Spleen (tissue), 11 donors: Measurements from ENCODE around the gene SHH. TPM values are rescaled to one million over a fixed set of nuclear protein-coding genes. Genes with fewer than 3 reads are reported as not detected.
A peak's percentile ranks its signal among the peaks of the same experiment; 100 is the strongest.

Experiments
- DNase-seq: peaks from one replicate; pipeline ENCODE4 v3.0.0-alpha.2; 2020
- H3K27ac ChIP-seq, 8 donors: fragments of 200-600 bp; sonication (generic) in 7 of 8; 1 replicate in 4 of 8; 2 replicates in 4 of 8; pipeline versions ENCODE4 v1.5.0 to v1.8.0; 2016 to 2021; ENCODE audit warnings: inconsistent platforms in 4 of 8, mild to moderate bottlenecking in 4 of 8, moderate library complexity in 1 of 8
- H3K27me3 ChIP-seq, 7 donors: fragments of 200-600 bp; sonication (generic) in 6 of 7; replicated peaks in 1 of 7; 1 replicate in 4 of 7; 2 replicates in 3 of 7; pipeline versions ENCODE4 v1.5.0 to v1.8.0; 2016 to 2021; ENCODE audit warnings: inconsistent platforms in 3 of 7, mild to moderate bottlenecking in 1 of 7
- H3K36me3 ChIP-seq, 6 donors: fragments of 200-600 bp; sonication (generic) in 5 of 6; 1 replicate in 4 of 6; 2 replicates in 2 of 6; pipeline versions ENCODE4 v1.5.0 to v1.8.0; 2016 to 2021; ENCODE audit warnings: inconsistent platforms in 2 of 6
- H3K4me1 ChIP-seq, 6 donors: fragments of 200-600 bp; sonication (generic) in 5 of 6; 1 replicate in 3 of 6; 2 replicates in 3 of 6; pipeline versions ENCODE4 v1.5.0 to v1.8.0; 2016 to 2021; ENCODE audit warnings: inconsistent platforms in 3 of 6
- H3K4me3 ChIP-seq, 8 donors: fragments of 200-600 bp; sonication (generic) in 7 of 8; 1 replicate in 4 of 8; 2 replicates in 4 of 8; pipeline versions ENCODE4 v1.5.0 to v1.8.0; 2016 to 2021; ENCODE audit warnings: inconsistent platforms in 4 of 8, mild to moderate bottlenecking in 4 of 8, moderate library complexity in 2 of 8
- H3K9me3 ChIP-seq, 8 donors: fragments of 200-600 bp; sonication (generic) in 7 of 8; 1 replicate in 4 of 8; 2 replicates in 4 of 8; pipeline versions ENCODE4 v1.5.0 to v1.8.0; 2016 to 2021; ENCODE audit warnings: inconsistent platforms in 4 of 8
- CTCF ChIP-seq, 11 experiments: fragments of 200-600 bp in 7 of 11; fragments of 450-650 bp in 4 of 11; sonication (generic) in 4 of 11; IDR thresholded peaks in 8 of 11; conservative IDR thresholded peaks in 3 of 11; 1 replicate in 7 of 11; 2 replicates in 4 of 11; pipeline versions ENCODE4 v1.4.0 to v1.8.0; 2016 to 2021; ENCODE audit warnings: antibody characterized with exemption in 11 of 11, inconsistent platforms in 4 of 11, mild to moderate bottlenecking in 1 of 11
- POLR2A ChIP-seq, 3 donors: fragments of 450-650 bp; IDR thresholded peaks; one replicate each; pipeline ENCODE4 v1.5.1; 2017; ENCODE audit warnings: antibody characterized with exemption in 3 of 3, mild to moderate bottlenecking in 1 of 3
- POLR2AphosphoS5 ChIP-seq, 3 donors: sonication (generic); formaldehyde crosslinking; IDR thresholded peaks; one replicate each; pipeline ENCODE4 v1.5.1; 2017; ENCODE audit warnings: antibody characterized with exemption in 3 of 3
- WGBS, 5 donors: extraction: QIAGEN DNeasy Blood & Tissue Kit in 3 of 5; methylation state at CpG; one replicate each; pipeline versions ENCODE4 v1.1.5 to v1.1.7; 2013 to 2018; 5-methylcytosine and 5-hydroxymethylcytosine counted together
- intact Hi-C: fragments of 100-400 bp; cut with DNase I; formaldehyde crosslinking; loops from one replicate; pipeline ENCODE4 v1.15.0; 2023; ENCODE audit warnings: low total_unique reads
- polyA plus RNA-seq, 3 donors: library from polyadenylated mRNA; stranded (reverse); fragments of 200-250 nt; gene quantifications; one replicate each; pipeline ENCODE4 v1.2.1, GENCODE V29; 2013
- total RNA-seq, 7 donors: library from RNA; depleted of rRNA in 3 of 7; stranded (reverse); fragments of >200 nt in 3 of 7; fragmentation: NEBNext Ultra II Directional in 4 of 7; extraction: Animal tissue kit (Norgen Biotek cat#: 25700) in 4 of 7; gene quantifications; one replicate each; pipeline versions ENCODE4 v1.1.0 to v1.2.1, GENCODE V29; 2016 to 2021
- donor health status: healthy with polysubstance abuse.
- donor health status: DM: no; HTN: no; CAD: no; lungs with moderate emphysema.
- donor health status: DM: no; HTN: no; CAD: no.
- donor health status: Bipolar disorder and iron deficiency.
- donor health status: healthy.
- donor health status: DM: no; HTN: no; CAD: no.
- donor health status: DM: yes; HTN: yes; CAD: no.

The SHH gene
- total and polyA plus RNA-seq, 10 donors = not detected

DNA sequence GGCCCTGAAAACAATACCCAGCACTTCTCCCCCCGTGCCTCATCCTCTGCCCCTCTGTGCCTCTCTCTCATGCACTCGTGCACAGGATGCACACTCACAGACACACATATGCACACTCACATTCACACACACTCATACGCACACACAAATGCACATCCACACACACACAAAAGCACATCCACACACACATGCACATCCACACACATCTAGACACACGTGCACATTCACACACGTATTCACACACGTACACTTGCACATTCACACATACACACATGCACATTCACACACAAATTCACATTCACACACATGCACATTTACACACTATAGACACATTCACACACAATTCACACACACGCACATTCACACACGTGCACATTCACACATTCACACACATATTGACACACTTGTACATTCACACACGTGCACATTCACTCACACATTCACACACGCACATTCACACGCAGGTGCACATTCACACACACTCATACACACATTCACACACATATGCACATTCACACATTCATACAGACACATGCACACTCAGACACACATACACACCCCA lies 19.2 kb downstream of the SHH start:
- 83 to 91% (median 85%) methylated on average over 11 of the region's 11 CpGs for WGBS, 5 donors
- no peak for TF ChIP-seq CTCF (IDR thresholded peaks at IDR 0.05 in 8 of 11, conservative IDR thresholded peaks at IDR 0.05 in 3 of 11)
- TF ChIP-seq POLR2AphosphoS5 (IDR thresholded peaks at IDR 0.05) = no peak
- TF ChIP-seq POLR2A (IDR thresholded peaks at IDR 0.05) = no peak
- intact Hi-C loops = loop anchor here (10.0 kb wide), 1 partner anchor 1022 kb away; no protein-coding TSS in a partner anchor
- Histone ChIP-seq H3K27me3 (peaks cover 0 to 51% (median 19%) of the 10 kb centered on the region in 7 donors), H3K4me3 (no peak overlapping the region), H3K27ac (no peak overlapping the region), H3K9me3 (no peaks in the 10 kb centered on the region), H3K4me1 (peaks cover 2 to 9% (median 8%) of the 10 kb centered on the region in 6 donors), H3K36me3 (no peaks in the 10 kb centered on the region)
- DNase-seq = peak; percentile 19

DNA sequence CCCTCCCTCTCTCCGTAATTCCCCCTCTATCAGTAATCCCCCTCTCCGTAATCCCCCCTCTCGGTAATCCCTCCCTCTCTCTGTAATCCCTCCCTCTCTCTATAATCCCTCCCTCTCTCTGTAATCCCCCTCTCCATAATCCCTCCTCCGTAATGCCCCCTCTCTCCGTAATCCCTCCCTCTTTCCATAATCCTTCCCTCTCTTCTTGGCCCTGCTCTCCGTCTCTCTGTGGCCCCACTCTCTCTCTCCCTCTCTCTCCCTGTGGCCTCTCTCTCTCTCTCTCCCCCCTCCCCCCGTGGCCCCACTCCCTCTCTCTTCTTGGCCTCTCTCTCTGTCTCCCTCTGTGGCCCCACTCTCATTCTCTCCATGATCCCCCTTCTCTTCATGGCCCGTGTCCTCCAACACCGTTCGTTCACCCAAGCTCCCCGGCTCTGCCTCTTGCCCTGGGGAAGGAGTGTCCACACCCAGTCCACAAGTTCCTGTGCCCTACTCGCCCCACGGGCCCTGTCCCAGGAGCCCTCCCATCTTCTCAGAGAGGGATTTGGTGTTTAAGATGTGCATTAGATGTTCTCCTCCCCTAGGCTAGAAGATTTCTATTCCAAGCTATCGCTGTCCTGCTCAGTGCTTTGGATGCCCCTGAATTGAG lies 19.8 kb downstream of the SHH start:
- peak; percentile 48 for DNase-seq
- Histone ChIP-seq H3K4me3 (no peak overlapping the region), H3K9me3 (no peaks in the 10 kb centered on the region), H3K27ac (no peak overlapping the region), H3K4me1 (peaks cover 2 to 14% (median 12%) of the 10 kb centered on the region in 6 donors), H3K36me3 (no peaks in the 10 kb centered on the region), H3K27me3 (peaks cover 0 to 51% (median 22%) of the 10 kb centered on the region in 7 donors)
- intact Hi-C loops = loop anchor here (10.0 kb wide), 1 partner anchor 1022 kb away; no protein-coding TSS in a partner anchor
- no peak for TF ChIP-seq POLR2A (IDR thresholded peaks at IDR 0.05)
- no peak for TF ChIP-seq POLR2AphosphoS5 (IDR thresholded peaks at IDR 0.05)
- TF ChIP-seq CTCF (IDR thresholded peaks at IDR 0.05 in 8 of 11, conservative IDR thresholded peaks at IDR 0.05 in 3 of 11) = no peak
- 82 to 90% (median 87%) methylated on average over 14 of the region's 14 CpGs for WGBS, 5 donors

DNA sequence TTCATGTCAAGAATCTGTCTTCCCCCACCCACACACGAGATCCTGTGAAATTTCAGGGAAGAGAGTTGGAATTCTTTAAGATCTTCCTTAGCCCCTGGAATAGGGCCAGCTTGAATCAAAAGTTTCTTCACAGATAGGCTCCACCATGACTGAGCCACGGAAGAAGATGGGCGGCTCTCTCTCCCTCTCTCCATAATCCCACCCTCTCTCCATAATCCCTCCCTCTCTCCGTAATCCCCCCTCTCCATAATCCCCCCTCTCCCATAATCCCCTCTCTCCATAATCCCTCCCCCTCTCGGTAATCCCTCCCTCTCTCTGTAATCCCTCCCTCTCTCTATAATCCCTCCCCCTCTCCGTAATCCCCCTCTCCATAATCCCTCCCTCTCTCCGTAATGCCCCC lies 20.4 kb downstream of the SHH start:
- no peaks in the 10 kb centered on the region for H3K9me3 ChIP-seq
- 74 to 81% (median 77%) methylated on average over 6 of the region's 7 CpGs for WGBS, 5 donors
- no peak overlapping the region for H3K27ac ChIP-seq
- no peaks in the 10 kb centered on the region for H3K36me3 ChIP-seq
- peaks cover 4 to 14% (median 13%) of the 10 kb centered on the region in 6 donors for H3K4me1 ChIP-seq
- peaks cover 0 to 51% (median 24%) of the 10 kb centered on the region in 7 donors for H3K27me3 ChIP-seq
- no peak for TF ChIP-seq CTCF (IDR thresholded peaks at IDR 0.05 in 8 of 11, conservative IDR thresholded peaks at IDR 0.05 in 3 of 11)
- TF ChIP-seq POLR2A (IDR thresholded peaks at IDR 0.05) = no peak
- TF ChIP-seq POLR2AphosphoS5 (IDR thresholded peaks at IDR 0.05) = no peak
- H3K4me3 ChIP-seq = no peak overlapping the region
- intact Hi-C loops = loop anchor here (10.0 kb wide), 1 partner anchor 1023 kb away; no protein-coding TSS in a partner anchor
- DNase-seq = no peak

- peak; percentile 53 for DNase-seq
- Histone ChIP-seq H3K4me3 (no peak overlapping the region), H3K27ac (no peak overlapping the region), H3K36me3 (no peaks in the 10 kb centered on the region), H3K9me3 (no peaks in the 10 kb centered on the region), H3K4me1 (peaks cover 3 to 15% (median 11%) of the 10 kb centered on the region in 6 donors), H3K27me3 (peaks cover 0 to 51% (median 20%) of the 10 kb centered on the region in 7 donors)
- TF ChIP-seq POLR2AphosphoS5 (IDR thresholded peaks at IDR 0.05) (no peak), POLR2A (IDR thresholded peaks at IDR 0.05) (no peak), CTCF (IDR thresholded peaks at IDR 0.05 in 8 of 11, conservative IDR thresholded peaks at IDR 0.05 in 3 of 11) (no peak)
- 78 to 82% (median 81%) methylated on average over 19 of the region's 19 CpGs for WGBS, 5 donors
- intact Hi-C loops = loop anchor here (10.0 kb wide), 1 partner anchor 1024 kb away; no protein-coding TSS in a partner anchor
These were observed 21.0 kb downstream of the SHH start for GRCh38 chr7:155791214-155791737.
